SKM-1 treated with dmso at 0.1 percent for 144 hours (cell line): Measurements from ENCODE around the gene BEX1.
"Not testable (repeated sequence)": the region's sequence is repeated elsewhere in the genome, so short reads cannot be mapped to it uniquely, and the experiment has no call there.

Source experiments
- DNase-seq: peaks from one replicate; lab custom pipeline; 2025; ENCODE audit not compliant: unreplicated experiment; lab: John Stamatoyannopoulos, UW

BEX1 gene

GRCh38 chrX:103063918-103064434 lies at the start of gene BEX1:
TSS of gene BEX1 (minus strand) at chrX:103064171. CDS start at chrX:103063274, 897 bp downstream.
- no peak for DNase-seq

- not testable (repeated sequence) for DNase-seq
Measured at GRCh38 chrX:103109497-103109896, 45.5 kb upstream of the BEX1 start.

GRCh38 chrX:103107836-103108235 lies 43.9 kb upstream of the BEX1 start:
- no peak for DNase-seq

DNA sequence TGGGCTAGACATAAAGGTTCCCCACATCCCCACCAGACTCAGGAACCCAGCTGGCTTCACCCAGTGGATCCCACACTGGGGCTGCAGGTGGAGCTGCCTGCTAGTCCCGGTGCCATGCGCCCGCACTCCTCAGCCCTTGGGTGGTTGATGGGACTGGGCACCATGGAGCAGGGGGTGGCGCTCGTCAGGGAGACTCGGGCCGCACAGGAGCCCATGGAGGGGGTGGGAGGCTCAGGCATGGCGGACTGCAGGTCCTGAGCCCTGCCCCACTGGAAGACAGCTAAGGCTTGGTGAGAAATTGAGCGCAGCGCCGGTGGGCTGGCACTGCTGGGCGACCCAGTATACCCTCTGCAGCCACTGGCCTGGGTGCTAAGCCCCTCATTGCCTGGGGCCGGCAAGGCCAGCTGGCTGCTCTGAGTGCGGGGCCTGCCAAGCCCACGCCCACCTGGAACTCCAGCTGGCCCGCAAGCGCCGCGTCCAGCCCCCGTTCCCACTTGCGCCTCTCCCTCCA lies 43.3 kb upstream of the BEX1 start:
- not testable (repeated sequence) for DNase-seq

DNA sequence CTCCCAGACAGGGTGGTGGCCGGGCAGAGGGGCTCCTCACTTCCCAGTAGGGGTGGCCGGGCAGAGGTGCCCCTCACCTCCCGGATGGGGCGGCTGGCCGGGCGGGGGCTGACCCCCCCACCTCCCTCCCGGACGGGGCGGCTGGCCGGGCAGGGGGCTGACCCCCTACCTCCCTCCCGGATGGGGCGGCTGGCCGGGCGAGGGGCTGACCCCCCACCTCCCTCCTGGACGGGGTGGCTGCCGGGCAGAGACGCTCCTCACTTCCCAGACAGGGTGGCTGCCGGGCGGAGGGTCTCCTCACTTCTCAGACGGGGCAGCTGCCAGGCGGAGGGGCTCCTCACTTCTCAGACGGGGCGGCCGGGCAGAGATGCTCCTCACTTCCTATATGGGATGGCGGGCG lies 40.4 kb upstream of the BEX1 start:
- DNase-seq, result not testable (repeated sequence)

DNA sequence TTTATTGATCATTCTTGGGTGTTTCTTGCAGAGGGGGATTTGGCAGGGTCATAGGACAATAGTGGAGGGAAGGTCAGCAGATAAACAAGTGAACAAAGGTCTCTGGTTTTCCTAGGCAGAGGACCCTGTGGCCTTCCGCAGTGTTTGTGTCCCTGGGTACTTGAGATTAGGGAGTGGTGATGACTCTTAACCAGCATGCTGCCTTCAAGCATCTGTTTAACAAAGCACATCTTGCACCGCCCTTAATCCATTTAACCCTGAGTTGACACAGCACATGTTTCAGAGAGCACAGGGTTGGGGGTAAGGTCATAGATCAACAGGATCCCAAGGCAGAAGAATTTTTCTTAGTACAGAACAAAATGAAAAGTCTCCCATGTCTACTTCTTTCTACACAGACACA lies 39.9 kb upstream of the BEX1 start:
- not testable (repeated sequence) for DNase-seq

DNA sequence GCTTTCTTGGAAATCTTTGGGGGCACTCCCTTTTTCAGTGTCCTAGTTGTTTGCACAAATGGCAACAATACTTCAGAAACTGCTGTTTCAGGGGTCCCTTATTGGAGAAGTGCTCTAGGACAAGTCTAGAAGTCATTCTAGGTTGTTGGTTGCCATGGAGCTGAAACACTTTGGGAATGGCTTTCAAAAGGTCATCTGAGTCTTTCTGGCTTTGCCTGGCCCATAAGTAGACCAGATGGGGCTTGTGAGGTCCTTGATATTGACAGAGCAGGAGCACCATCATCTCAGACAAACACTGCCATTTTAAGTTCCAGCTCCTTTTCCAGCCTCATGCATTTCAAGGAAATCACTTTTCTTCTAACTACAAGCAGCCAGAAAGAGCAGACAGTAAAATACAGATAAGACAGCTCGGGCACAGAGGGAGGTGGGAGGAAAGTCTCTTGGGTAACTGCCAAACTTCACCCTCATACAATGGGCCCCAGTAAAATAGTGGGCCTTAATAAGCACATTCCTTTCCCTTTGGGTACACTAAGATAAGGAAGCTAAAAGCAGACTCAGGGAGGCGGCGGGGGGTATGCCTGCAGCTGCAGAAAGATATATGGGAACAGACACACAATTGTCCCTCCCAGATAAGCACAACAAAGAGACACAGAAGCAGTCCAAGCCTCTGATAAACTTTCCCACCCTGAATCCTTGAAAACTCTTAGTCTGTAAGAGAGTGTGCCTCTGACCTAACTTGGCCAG lies 37.5 kb upstream of the BEX1 start:
- DNase-seq, result no peak

- DNase-seq, result no peak
Measured at GRCh38 chrX:103100484-103100883, 36.5 kb upstream of the BEX1 start.

GRCh38 chrX:103099691-103100090 lies 35.7 kb upstream of the BEX1 start:
- DNase-seq, result no peak

DNA sequence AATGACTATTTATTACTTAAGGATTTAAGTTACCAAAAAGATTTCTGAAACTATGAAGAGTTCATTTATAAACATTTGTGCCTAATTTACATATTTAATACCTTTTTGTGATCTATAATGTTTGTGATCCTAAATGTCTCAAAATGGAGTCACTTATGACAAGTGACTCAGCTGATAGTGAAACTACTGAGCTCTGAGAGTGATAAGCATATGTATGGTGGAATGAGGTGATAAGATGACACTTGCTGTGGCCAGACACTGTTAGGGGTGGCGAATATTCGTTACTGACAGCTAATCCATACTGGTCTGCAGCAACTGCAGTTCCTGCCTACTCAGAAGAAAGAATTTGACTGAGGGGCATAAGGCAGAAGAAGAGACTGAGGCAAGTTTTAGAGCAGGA lies 34.5 kb upstream of the BEX1 start:
- DNase-seq, result no peak

DNA sequence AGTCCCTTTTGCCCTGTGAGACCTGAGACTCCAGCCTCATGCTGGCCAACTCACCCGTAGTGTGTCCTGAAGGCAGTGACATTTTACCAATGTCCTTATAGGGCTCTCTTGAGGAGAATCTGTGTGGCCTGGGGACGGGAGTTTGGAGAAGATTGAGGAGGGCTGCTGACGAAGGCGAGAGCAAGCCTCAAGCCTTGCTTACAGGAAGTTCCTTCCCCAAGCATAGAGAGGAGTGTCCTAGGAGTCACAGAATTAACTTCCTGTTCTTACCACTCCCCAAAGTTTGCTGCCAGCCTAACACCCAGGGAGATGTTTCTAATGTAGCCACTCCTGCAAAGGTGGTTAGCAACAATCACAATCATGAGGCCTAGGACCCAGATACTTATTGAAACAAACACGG lies 29.0 kb upstream of the BEX1 start, which contains the start of gene NXF3:
NXF3 (minus strand) TSS at position 202 of the 400 bp plus-strand sequence; CDS start at position 82, 120 bp downstream.
- DNase-seq, result no peak

DNA sequence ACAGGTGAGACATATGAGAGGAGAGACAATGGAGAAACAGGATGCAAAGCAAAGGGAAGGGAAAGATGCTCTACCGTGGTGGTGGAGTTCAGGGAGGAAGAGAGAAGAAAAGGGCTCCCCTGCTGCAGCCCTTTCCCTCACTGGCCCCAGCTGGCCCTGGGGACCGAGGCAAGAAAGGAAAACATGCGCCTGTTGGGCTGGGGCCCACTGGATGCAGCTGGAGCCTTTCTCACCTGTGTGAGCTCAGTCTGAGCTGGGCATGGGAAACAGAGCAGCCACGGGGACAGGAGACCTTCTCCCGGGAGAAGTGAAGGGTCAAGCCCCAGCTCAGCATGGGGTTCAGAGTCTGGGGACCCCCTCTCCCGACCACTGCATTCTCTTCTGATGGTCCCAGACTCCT lies 17.1 kb upstream of the BEX1 start:
- DNase-seq, result no peak

DNA sequence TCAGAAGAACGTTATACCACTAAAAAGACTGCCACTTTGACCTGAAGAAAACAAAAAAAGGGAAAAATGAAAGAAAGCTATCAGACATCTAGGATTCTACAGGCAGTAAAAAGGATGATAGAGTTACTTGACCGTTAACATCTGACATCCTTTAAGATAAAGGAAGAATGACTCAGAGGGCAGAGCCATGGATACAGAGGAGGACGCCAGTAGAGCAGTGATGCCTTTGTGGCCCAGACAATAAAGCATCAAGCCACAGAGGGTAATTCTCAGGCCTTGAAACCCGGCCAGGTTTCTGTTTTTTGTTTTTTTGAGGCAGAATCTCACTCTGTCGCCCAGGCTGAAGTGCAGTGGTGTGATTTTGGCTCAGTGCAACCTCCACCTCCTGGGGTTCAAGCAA lies 9.5 kb upstream of the BEX1 start:
- DNase-seq, result no peak

DNA sequence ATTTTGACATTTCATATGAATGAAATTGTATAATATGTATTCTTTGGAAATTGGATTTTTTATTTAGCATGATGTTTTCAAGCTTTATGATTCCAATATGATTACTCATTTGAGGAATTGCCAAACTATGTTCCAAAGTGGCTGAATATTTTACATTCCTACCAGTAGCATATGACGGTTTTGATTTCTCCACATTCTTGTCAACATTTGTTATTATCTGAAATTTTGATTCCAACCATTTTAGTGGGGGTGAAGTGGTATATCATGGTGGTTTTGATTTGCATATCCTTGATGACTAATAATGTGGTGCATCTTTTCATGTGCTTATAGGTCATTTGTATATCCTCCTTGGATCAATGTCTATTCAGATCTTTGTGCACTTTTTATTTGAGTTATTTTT lies 2.6 kb upstream of the BEX1 start:
- DNase-seq, result no peak

DNA sequence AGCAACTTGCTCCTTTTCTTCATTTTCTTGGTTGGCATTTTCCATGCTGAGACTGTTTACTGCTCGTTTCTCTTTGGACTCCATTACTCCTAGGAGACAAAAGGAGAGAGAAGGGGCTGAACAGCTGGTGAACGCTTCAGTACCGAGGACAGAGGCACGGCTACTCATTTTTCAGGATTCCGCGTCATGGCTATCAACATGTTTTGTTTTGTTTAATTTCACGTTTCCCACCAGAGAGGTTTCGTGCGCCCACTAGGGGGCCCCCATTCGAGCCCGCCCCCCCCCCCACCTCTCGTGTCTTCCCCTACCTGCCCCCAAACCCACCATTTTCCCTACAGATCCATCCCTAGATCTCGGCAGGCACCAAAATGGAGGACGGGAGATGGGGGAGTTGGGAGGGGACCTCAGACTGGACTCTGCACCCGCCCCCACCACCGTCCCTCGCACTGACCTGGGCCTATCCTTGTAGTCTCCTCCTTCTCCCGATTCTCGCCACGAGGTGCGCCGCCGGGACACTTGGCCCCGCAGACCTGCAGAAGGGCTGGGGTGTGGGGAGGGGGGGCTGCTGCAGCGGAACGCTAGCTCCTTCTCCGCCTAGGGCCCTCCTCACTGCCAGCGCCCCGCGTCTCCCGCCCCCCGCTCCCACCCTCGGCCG lies 653 bp downstream of the BEX1 start:
- DNase-seq, result no peak

- DNase-seq, result no peak
Measured at GRCh38 chrX:103061486-103061885, 2.5 kb downstream of the BEX1 start.

GRCh38 chrX:103056902-103057301 lies 7.1 kb downstream of the BEX1 start:
- no peak for DNase-seq

- DNase-seq, result no peak
Measured at GRCh38 chrX:103052625-103053024, 11.3 kb downstream of the BEX1 start.

GRCh38 chrX:103051260-103051789 lies 12.6 kb downstream of the BEX1 start:
- DNase-seq, result no peak

- DNase-seq, result not testable (repeated sequence)
Measured at GRCh38 chrX:103033371-103033770, 30.6 kb downstream of the BEX1 start.

GRCh38 chrX:103017542-103017941 lies 46.4 kb downstream of the BEX1 start:
- DNase-seq, result no peak

DNA sequence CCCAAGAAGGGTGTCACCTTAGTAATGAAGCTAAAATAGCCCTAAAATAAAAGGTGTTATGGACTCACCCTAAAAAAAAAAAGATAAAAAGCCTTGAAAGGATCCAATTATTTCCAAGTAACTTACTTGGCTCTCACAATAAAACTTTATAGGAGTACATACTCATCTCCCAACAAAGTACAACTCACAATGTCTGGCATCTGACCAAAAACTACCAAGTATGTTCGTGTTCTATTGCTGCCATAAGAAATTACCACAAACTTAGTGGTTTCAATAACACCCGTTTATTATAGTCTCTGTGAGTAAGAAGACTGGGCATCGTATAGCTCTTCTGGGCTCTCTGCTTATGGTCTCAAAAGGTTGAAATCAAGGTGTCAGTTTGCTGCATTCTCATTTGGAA lies 51.0 kb downstream of the BEX1 start:
- DNase-seq, result no peak
